Thyroid gland (tissue), 4 donors: ENCODE data around the gene CD99L2. TPM values are rescaled to one million over a fixed set of nuclear protein-coding genes. Genes with fewer than 3 reads are reported as not detected.
"Not testable (repeated sequence)": the region's sequence is repeated elsewhere in the genome, so short reads cannot be mapped to it uniquely, and the experiment has no call there.

Source experiments
- DNase-seq, 2 donors: peaks; one replicate each; pipeline ENCODE4 v3.0.0-alpha.2; 2019
- H3K27ac ChIP-seq, 3 donors: fragments of 200-600 bp; sonication (generic); 1 replicate in 2 of 3; 2 replicates in 1 of 3; pipeline ENCODE4 v1.5.1; 2016 to 2019; ENCODE audit warnings: mild to moderate bottlenecking in 1 of 3, moderate library complexity in 1 of 3
- H3K27me3 ChIP-seq: fragments of 200-600 bp; sonication (generic); one replicate; pipeline ENCODE4 v1.5.1; 2019
- H3K36me3 ChIP-seq, 2 donors: fragments of 200-600 bp; sonication (generic); one replicate each; pipeline ENCODE4 v1.5.1; 2016 to 2019
- H3K4me1 ChIP-seq, 2 donors: fragments of 200-600 bp; sonication (generic); one replicate each; pipeline ENCODE4 v1.5.1; 2017 to 2019
- H3K4me3 ChIP-seq, 3 donors: fragments of 200-600 bp; sonication (generic); replicated peaks in 1 of 3; 1 replicate in 2 of 3; 2 replicates in 1 of 3; pipeline ENCODE4 v1.5.1; 2016; ENCODE audit warnings: mild to moderate bottlenecking in 1 of 3
- H3K9me3 ChIP-seq: fragments of 200-600 bp; sonication (generic); one replicate; pipeline ENCODE4 v1.5.1; 2017
- CTCF ChIP-seq, 6 experiments: fragments of 200-600 bp in 3 of 6; fragments of 450-650 bp in 3 of 6; sonication (generic) in 3 of 6; IDR thresholded peaks; one replicate each; pipeline ENCODE4 v1.5.1; 2016 to 2019; ENCODE audit warnings: antibody characterized with exemption in 6 of 6, mild to moderate bottlenecking in 2 of 6, inconsistent platforms in 1 of 6, moderate library complexity in 1 of 6
- POLR2A ChIP-seq, 2 donors: fragments of 450-650 bp; IDR thresholded peaks; one replicate each; pipeline ENCODE4 v1.6.1; 2017; ENCODE audit warnings: antibody characterized with exemption in 2 of 2, mild to moderate bottlenecking in 2 of 2, moderate library complexity in 1 of 2
- WGBS, 2 donors: methylation state at CpG; one replicate each; pipeline ENCODE4 v1.1.5; 2017; 5-methylcytosine and 5-hydroxymethylcytosine counted together
- intact Hi-C: fragments of 100-400 bp; cut with DNase I; formaldehyde crosslinking; loops from one replicate; pipeline ENCODE4 v1.15.1; 2023
- total RNA-seq, 4 donors: library from RNA; depleted of rRNA; stranded (reverse); fragments of >200 nt; gene quantifications; one replicate each; pipeline ENCODE4 v1.2.3, GENCODE V29; 2016

CD99L2 gene
- total RNA-seq, 4 donors from 2014 or later: 26.4 to 39.1 (median 31.2) TPM

- intact Hi-C loops: no loop called here
- TF ChIP-seq CTCF (IDR thresholded peaks at IDR 0.05) (no peak), POLR2A (IDR thresholded peaks at IDR 0.05) (no peak)
- Histone ChIP-seq H3K9me3 (no peaks in the 10 kb centered on the region), H3K36me3 (no peaks in the 10 kb centered on the region), H3K27me3 (no peaks in the 10 kb centered on the region), H3K4me1 (no peaks in the 10 kb centered on the region), H3K27ac (no peak overlapping the region), H3K4me3 (no peak overlapping the region)
- DNase-seq: no peak
- 65 to 71% methylated on average over 1 of the region's 1 CpG for WGBS, 2 donors
Observed at GRCh38 chrX:150833454-150834056, 64.9 kb downstream of the CD99L2 start.

DNA sequence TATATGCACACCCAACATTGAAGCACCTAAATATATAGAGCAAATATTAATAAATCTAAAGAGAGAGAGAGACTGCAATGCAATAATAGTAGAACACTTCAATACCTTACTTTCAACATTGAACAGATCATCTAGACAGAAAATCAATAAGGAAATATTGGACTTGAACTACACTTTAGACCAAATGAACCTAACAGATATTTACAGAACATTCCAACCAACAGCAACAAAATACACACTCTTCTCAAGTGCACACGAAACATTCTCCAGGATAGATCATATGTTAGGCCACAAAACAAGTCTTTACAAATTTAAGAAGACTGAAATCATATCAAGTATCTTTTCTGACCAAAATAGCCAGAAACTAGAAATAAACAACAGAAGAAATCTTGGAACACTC, 66.6 kb downstream of the CD99L2 start:
- Histone ChIP-seq H3K9me3 (no peaks in the 10 kb centered on the region), H3K36me3 (no peaks in the 10 kb centered on the region), H3K4me3 (no peak overlapping the region), H3K27ac (no peak overlapping the region), H3K4me1 (no peaks in the 10 kb centered on the region), H3K27me3 (no peaks in the 10 kb centered on the region)
- WGBS, 2 donors: 92 to 93% methylated on average over 1 of the region's 1 CpG
- TF ChIP-seq POLR2A (IDR thresholded peaks at IDR 0.05): no peak
- TF ChIP-seq CTCF (IDR thresholded peaks at IDR 0.05): no peak
- no peak for DNase-seq
- intact Hi-C loops: no loop called here

DNA sequence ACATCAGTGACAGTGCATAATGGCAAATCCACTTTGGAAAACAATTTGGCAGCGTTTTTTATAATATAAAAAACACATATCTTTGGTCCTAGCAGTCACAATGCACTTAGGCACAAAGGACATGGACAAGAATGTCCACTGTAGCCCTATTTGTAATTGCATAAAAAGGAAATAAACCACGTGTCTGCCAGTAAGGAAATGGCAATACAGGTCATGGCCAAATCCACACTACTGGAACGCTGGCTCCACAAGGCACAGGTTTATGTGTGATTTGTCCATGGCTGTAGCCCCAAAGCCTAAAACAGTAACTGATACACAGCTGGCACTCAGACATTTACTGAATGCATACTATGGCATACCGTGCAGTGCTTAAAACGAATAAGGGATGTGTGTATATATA, 69.7 kb downstream of the CD99L2 start:
- H3K27ac ChIP-seq: no peak overlapping the region
- no peaks in the 10 kb centered on the region for H3K9me3 ChIP-seq
- TF ChIP-seq CTCF (IDR thresholded peaks at IDR 0.05) (no peak), POLR2A (IDR thresholded peaks at IDR 0.05) (no peak)
- no peaks in the 10 kb centered on the region for H3K4me1 ChIP-seq
- no peak for DNase-seq
- no peaks in the 10 kb centered on the region for H3K27me3 ChIP-seq
- intact Hi-C loops: no loop called here
- 84 to 95% methylated on average over 5 of the region's 5 CpGs for WGBS, 2 donors
- no peaks in the 10 kb centered on the region for H3K36me3 ChIP-seq
- no peak overlapping the region for H3K4me3 ChIP-seq

- H3K4me1 ChIP-seq, H3K4me3 ChIP-seq, intact Hi-C loops, H3K27me3 ChIP-seq, DNase-seq, H3K27ac ChIP-seq, H3K36me3 ChIP-seq, H3K9me3 ChIP-seq: not testable (repeated sequence)
Observed at GRCh38 chrX:150824352-150824751, 74.1 kb downstream of the CD99L2 start.

- H3K4me1 ChIP-seq, H3K36me3 ChIP-seq, H3K9me3 ChIP-seq, DNase-seq, H3K4me3 ChIP-seq, H3K27ac ChIP-seq, H3K27me3 ChIP-seq, intact Hi-C loops: not testable (repeated sequence)
- 100% methylated on average over 1 of the region's 1 CpG for WGBS, 2 donors
Observed at GRCh38 chrX:150823826-150824225, 74.6 kb downstream of the CD99L2 start.

- H3K9me3 ChIP-seq: no peaks in the 10 kb centered on the region
- intact Hi-C loops: no loop called here
- no peak for TF ChIP-seq POLR2A (IDR thresholded peaks at IDR 0.05)
- no peak for TF ChIP-seq CTCF (IDR thresholded peaks at IDR 0.05)
Observed at GRCh38 chrX:150821971-150822370, 76.5 kb downstream of the CD99L2 start.

More at GRCh38 chrX:150821971-150822370, 76.5 kb downstream of the CD99L2 start:
- no peaks in the 10 kb centered on the region for H3K36me3 ChIP-seq
- H3K27ac ChIP-seq: no peak overlapping the region
- H3K4me3 ChIP-seq: no peak overlapping the region
- H3K27me3 ChIP-seq: no peaks in the 10 kb centered on the region
- 96 to 98% methylated on average over 2 of the region's 2 CpGs for WGBS, 2 donors
- DNase-seq: no peak
- H3K4me1 ChIP-seq: no peaks in the 10 kb centered on the region
